ENCODE data around the gene HSP90AB1. TPM values are rescaled to one million over a fixed set of nuclear protein-coding genes. Genes with fewer than 3 reads are reported as not detected.

The HSP90AB1 gene
- total and polyA plus RNA-seq, 9 of the 15 experiments (the other 6 are each of a cell fraction or from before 2014, with no cell fraction given), result 1,780 to 3,358 (median 2,262) TPM

DNA sequence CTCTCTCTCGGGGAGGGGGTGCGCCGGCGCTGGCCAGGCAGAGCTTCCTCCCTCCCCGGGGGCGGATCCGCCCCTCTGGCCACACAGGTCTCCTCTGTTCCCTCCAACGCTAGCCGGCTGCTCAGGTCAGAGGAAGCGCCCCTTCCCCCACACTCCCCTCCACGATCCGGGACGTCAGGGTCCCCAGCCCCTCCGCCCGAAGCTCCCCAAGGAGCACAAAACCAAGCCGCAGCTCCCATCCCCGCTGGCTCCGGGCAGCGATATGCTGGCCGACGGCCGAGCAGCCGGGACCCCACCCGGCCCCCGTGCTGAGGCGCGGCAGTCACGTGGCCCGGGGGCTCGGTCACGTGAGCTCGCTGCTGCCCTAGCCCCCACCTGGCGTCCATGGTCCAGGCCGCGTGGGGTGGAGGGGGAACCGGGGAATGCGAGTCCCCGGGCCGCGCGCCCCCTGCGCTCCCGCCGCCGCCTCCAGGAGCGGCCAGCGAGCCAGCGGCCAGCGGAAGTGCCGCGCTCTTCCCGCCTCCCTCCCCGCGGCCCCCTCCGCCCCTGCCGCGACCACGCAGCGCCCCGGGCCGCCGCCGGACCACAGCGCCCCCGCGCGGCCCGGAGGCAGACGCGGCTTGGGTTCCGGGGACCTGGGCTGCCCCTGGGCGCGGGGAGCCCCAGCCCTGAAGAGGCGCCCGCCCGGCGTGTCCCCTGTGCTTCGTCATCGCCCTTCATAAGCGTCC, 10.3 kb downstream of the HSP90AB1 start, which contains the start of gene SLC35B2:
Gene SLC35B2, minus strand, starts transcription at position 504 of the 728 bp plus-strand sequence. Its CDS starts 118 bp downstream, at position 386.
- in situ Hi-C loops (cut with MboI) (no loop called here), intact Hi-C loops (cut with micrococcal nuclease) (no loop called here)
- FAIRE-seq, result peak; percentile 63
- Histone ChIP-seq H3K4me3 (peak within 1 kb of the TSS; percentile 81), H3K27ac (ENCODE audit: extremely low read depth, low read depth, low read length) (peak within 1 kb of the TSS; percentile 93), H3K9ac (ENCODE audit: insufficient read depth in 1 of 2, low read depth in 2 of 2, low read length in 2 of 2) (peak within 1 kb of the TSS; percentile 85 to 93), H3K9me3 (replicated peaks; ENCODE audit: control insufficient read depth, insufficient read depth, low read depth, low read length) (no peaks in the 10 kb centered on the region), H3K9me1 (ENCODE audit: control insufficient read depth, insufficient read depth, low read length) (peaks cover 19% of the 10 kb centered on the region), H3K79me2 (ENCODE audit: control insufficient read depth, insufficient read depth, low read length) (peaks cover 25% of the 10 kb centered on the region), H4K20me1 (replicated peaks; ENCODE audit: control insufficient read depth, insufficient read depth, low read length) (peaks cover 41% of the 10 kb centered on the region), H3K4me1 (replicated peaks in 1 of 2; ENCODE audit: control insufficient read depth in 2 of 2, insufficient read depth in 2 of 2, low read length in 2 of 2) (peaks cover 32 to 45% of the 10 kb centered on the region in 2 experiments; a peak in 4 of 5 replicates), H2AFZ (ENCODE audit: low read depth, low read length) (peak within 1 kb of the TSS; percentile 94), H3K27me3 (ENCODE audit: control insufficient read depth in 2 of 2, insufficient read depth in 2 of 2, low read length in 2 of 2) (no peaks in the 10 kb centered on the region), H3K4me2 (ENCODE audit: insufficient read depth, low read length) (peak within 1 kb of the TSS; percentile 89), H3K36me3 (ENCODE audit: control insufficient read depth, insufficient read depth, low read length) (peaks cover 79% of the 10 kb centered on the region)
- peak; percentile 71 for ATAC-seq
- BruUV-seq (replicated peaks), result no TSS peak
- ChIA-PET CTCF (ENCODE audit: low intra/inter-chr PET ratio) (interaction anchor here (0.6 to 1.5 kb wide), 3 partner anchors 85 to 908 kb away, joined by 3 to 7 read pairs (median 5); no protein-coding TSS in a partner anchor), POLR2A (interaction anchor here (0.5 to 3.2 kb wide), 22 partner anchors 11 to 1416 kb away, joined by 3 to 144 read pairs (median 3); partner anchors contain the start of genes HSP90AB1 and TMEM151B)
- 0% methylated on average over 55 of the region's 80 CpGs for WGBS (ENCODE audit: insufficient coverage, low coverage, missing lambda C conversion rate)
- DNase-seq (ENCODE audit: extremely low read depth in 1 of 4, low spot score in 3 of 4), result peak; percentile 92 to 94 (median 93)
- no peak for TF ChIP-seq CEBPG (CRISPR knock-in tag; IDR thresholded peaks at IDR 0.05)
- no peak for TF ChIP-seq CEBPG (tag; conservative IDR thresholded peaks at IDR 0.05 in 1 of 2, IDR thresholded peaks at IDR 0.05 in 1 of 2)
- no peak for TF ChIP-seq BCL6 (CRISPR knock-in tag; IDR thresholded peaks at IDR 0.05)
- TF ChIP-seq MCM3 (IDR thresholded peaks at IDR 0.05), result no peak
- TF ChIP-seq, protein P1, sequence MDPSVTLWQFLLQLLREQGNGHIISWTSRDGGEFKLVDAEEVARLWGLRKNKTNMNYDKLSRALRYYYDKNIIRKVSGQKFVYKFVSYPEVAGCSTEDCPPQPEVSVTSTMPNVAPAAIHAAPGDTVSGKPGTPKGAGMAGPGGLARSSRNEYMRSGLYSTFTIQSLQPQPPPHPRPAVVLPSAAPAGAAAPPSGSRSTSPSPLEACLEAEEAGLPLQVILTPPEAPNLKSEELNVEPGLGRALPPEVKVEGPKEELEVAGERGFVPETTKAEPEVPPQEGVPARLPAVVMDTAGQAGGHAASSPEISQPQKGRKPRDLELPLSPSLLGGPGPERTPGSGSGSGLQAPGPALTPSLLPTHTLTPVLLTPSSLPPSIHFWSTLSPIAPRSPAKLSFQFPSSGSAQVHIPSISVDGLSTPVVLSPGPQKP (CRISPR knock-in tag; IDR thresholded peaks at IDR 0.05), result no peak
- TF ChIP-seq, protein P2, sequence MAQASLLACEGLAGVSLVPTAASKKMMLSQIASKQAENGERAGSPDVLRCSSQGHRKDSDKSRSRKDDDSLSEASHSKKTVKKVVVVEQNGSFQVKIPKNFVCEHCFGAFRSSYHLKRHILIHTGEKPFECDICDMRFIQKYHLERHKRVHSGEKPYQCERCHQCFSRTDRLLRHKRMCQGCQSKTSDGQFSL (CRISPR knock-in tag; IDR thresholded peaks at IDR 0.05), result peak; percentile 88
- TF ChIP-seq, protein P2 (tag; IDR thresholded peaks at IDR 0.05), result peak in 1 of 2 experiments; percentile 86; a peak in 1 of 4 replicates
- no peak for TF ChIP-seq ZNF561 (CRISPR knock-in tag; conservative IDR thresholded peaks at IDR 0.05)
- TF ChIP-seq U2AF1 (optimal IDR thresholded peaks at IDR 0.05; ENCODE audit: low read depth, low read length), result peak; percentile 62
- peak in 1 of 2 experiments; percentile 98; a peak in 2 of 4 replicates for TF ChIP-seq HDAC1 (IDR thresholded peaks at IDR 0.05)
- TF ChIP-seq EP400 (IDR thresholded peaks at IDR 0.05), result peak; percentile 92
- TF ChIP-seq, protein P3, sequence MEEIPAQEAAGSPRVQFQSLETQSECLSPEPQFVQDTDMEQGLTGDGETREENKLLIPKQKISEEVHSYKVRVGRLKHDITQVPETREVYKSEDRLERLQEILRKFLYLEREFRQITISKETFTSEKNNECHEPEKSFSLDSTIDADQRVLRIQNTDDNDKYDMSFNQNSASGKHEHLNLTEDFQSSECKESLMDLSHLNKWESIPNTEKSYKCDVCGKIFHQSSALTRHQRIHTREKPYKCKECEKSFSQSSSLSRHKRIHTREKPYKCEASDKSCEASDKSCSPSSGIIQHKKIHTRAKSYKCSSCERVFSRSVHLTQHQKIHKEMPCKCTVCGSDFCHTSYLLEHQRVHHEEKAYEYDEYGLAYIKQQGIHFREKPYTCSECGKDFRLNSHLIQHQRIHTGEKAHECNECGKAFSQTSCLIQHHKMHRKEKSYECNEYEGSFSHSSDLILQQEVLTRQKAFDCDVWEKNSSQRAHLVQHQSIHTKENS (CRISPR knock-in tag; IDR thresholded peaks at IDR 0.05), result no peak
- TF ChIP-seq, protein P4, sequence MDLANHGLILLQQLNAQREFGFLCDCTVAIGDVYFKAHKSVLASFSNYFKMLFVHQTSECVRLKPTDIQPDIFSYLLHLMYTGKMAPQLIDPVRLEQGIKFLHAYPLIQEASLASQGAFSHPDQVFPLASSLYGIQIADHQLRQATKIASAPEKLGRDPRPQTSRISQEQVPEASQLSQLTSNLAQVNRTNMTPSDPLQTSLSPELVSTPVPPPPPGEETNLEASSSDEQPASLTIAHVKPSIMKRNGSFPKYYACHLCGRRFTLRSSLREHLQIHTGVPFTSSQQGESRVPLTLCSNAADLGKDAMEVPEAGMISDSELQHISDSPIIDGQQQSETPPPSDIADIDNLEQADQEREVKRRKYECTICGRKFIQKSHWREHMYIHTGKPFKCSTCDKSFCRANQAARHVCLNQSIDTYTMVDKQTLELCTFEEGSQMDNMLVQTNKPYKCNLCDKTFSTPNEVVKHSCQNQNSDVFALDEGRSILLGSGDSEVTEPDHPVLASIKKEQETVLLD (IDR thresholded peaks at IDR 0.05), result no peak
- TF ChIP-seq, protein P5, sequence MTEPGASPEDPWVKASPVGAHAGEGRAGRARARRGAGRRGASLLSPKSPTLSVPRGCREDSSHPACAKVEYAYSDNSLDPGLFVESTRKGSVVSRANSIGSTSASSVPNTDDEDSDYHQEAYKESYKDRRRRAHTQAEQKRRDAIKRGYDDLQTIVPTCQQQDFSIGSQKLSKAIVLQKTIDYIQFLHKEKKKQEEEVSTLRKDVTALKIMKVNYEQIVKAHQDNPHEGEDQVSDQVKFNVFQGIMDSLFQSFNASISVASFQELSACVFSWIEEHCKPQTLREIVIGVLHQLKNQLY (CRISPR knock-in tag; conservative IDR thresholded peaks at IDR 0.05), result 0 out of 4 replicates have a peak, but pooled peaks of 1 of the 2 experiments have one; percentile 70
- peak; percentile 60 for TF ChIP-seq CTBP1 (IDR thresholded peaks at IDR 0.05; ENCODE audit: borderline replicate concordance)

Data from K562 (cell line).